ENCODE measurements around the gene DCHS1.

GRCh38 chr11:6630632-6631291, 24.8 kb downstream of the DCHS1 start:
- TF ChIP-seq CTCF (IDR thresholded peaks at IDR 0.05) (no peak), POLR2A (IDR thresholded peaks at IDR 0.05) (no peak)

Data from uterus (tissue), 2 donors.